ENCODE results near the gene RPUSD4. TPM values are rescaled to one million over a fixed set of nuclear protein-coding genes. Genes with fewer than 3 reads are reported as not detected.

Gene RPUSD4
- total RNA-seq, 1 experiment from 2014 or later: 40.1 TPM

DNA sequence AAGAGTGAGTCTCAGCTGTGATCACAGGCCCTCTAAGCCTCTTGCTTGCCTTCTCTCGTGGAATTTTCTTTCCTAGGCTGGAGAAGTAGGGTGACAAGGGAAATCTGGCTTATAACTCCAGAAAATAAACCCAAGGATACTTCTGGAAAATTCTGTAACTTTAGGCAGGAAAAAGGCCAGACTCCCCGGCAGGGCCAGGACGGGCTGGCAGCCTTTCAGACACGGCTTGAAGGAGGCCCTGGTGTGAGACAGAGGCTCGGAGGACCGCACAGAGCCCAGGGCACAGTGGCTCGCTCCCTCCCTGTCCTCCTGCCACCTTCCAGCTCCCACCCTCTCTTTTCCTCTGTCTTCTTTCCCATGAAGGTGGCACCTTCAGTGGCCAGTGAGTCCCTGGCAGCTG, 19.1 kb downstream of the RPUSD4 start:
- Histone ChIP-seq H3K9ac (ENCODE audit: low read length) (no peak overlapping the region), H3K4me1 (ENCODE audit: control insufficient read depth in 1 of 2, insufficient read depth in 2 of 2, low read length in 2 of 2) (no peaks in the 10 kb centered on the region), H3K9me2 (ENCODE audit: insufficient read depth) (no peaks in the 10 kb centered on the region), H3K4me3 (replicated peaks in 1 of 2; ENCODE audit: low read depth in 1 of 2, low read length in 2 of 2) (no peak overlapping the region), H3K9me3 (ENCODE audit: control insufficient read depth in 1 of 2, insufficient read depth in 1 of 2, low read depth in 1 of 2, low read length in 2 of 2) (peaks cover 0 to 3% of the 10 kb centered on the region in 2 experiments; a peak in 1 of 4 replicates), H4K20me1 (ENCODE audit: insufficient read depth) (no peaks in the 10 kb centered on the region), H3K79me2 (ENCODE audit: insufficient read depth, low read length) (peaks cover 3% of the 10 kb centered on the region; the same call in 1 of the 2 replicates), H3K36me3 (ENCODE audit: control insufficient read depth in 1 of 2, insufficient read depth in 2 of 2, low read length in 2 of 2) (peaks cover 0 to 18% of the 10 kb centered on the region in 2 experiments; a peak in 2 of 4 replicates), H2AFZ (ENCODE audit: low read depth, low read length, poor library complexity, severe bottlenecking) (no peak overlapping the region), H3K4me2 (ENCODE audit: low read length) (no peak overlapping the region), H3K27ac (ENCODE audit: low read depth, low read length) (no peak overlapping the region), H3K27me3 (ENCODE audit: insufficient read depth, low read length) (no peaks in the 10 kb centered on the region)
- POLR2A ChIA-PET: no interaction called here
- TF ChIP-seq ZFX (IDR thresholded peaks at IDR 0.05): no peak
- TF ChIP-seq, protein P1, sequence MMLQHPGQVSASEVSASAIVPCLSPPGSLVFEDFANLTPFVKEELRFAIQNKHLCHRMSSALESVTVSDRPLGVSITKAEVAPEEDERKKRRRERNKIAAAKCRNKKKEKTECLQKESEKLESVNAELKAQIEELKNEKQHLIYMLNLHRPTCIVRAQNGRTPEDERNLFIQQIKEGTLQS (IDR thresholded peaks at IDR 0.05): no peak
- TF ChIP-seq FOSL1 (IDR thresholded peaks at IDR 0.05; ENCODE audit: low read depth): no peak
- TF ChIP-seq, protein P2, sequence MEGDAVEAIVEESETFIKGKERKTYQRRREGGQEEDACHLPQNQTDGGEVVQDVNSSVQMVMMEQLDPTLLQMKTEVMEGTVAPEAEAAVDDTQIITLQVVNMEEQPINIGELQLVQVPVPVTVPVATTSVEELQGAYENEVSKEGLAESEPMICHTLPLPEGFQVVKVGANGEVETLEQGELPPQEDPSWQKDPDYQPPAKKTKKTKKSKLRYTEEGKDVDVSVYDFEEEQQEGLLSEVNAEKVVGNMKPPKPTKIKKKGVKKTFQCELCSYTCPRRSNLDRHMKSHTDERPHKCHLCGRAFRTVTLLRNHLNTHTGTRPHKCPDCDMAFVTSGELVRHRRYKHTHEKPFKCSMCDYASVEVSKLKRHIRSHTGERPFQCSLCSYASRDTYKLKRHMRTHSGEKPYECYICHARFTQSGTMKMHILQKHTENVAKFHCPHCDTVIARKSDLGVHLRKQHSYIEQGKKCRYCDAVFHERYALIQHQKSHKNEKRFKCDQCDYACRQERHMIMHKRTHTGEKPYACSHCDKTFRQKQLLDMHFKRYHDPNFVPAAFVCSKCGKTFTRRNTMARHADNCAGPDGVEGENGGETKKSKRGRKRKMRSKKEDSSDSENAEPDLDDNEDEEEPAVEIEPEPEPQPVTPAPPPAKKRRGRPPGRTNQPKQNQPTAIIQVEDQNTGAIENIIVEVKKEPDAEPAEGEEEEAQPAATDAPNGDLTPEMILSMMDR (IDR thresholded peaks at IDR 0.05 in 2 of 3, conservative IDR thresholded peaks at IDR 0.05 in 1 of 3; ENCODE audit: borderline replicate concordance in 1 of 3, insufficient read depth in 1 of 3, low read depth in 2 of 3, low read length in 2 of 3): no peak
- no peak for TF ChIP-seq SP1 (IDR thresholded peaks at IDR 0.05; ENCODE audit: low read depth)
- TF ChIP-seq, protein P3, sequence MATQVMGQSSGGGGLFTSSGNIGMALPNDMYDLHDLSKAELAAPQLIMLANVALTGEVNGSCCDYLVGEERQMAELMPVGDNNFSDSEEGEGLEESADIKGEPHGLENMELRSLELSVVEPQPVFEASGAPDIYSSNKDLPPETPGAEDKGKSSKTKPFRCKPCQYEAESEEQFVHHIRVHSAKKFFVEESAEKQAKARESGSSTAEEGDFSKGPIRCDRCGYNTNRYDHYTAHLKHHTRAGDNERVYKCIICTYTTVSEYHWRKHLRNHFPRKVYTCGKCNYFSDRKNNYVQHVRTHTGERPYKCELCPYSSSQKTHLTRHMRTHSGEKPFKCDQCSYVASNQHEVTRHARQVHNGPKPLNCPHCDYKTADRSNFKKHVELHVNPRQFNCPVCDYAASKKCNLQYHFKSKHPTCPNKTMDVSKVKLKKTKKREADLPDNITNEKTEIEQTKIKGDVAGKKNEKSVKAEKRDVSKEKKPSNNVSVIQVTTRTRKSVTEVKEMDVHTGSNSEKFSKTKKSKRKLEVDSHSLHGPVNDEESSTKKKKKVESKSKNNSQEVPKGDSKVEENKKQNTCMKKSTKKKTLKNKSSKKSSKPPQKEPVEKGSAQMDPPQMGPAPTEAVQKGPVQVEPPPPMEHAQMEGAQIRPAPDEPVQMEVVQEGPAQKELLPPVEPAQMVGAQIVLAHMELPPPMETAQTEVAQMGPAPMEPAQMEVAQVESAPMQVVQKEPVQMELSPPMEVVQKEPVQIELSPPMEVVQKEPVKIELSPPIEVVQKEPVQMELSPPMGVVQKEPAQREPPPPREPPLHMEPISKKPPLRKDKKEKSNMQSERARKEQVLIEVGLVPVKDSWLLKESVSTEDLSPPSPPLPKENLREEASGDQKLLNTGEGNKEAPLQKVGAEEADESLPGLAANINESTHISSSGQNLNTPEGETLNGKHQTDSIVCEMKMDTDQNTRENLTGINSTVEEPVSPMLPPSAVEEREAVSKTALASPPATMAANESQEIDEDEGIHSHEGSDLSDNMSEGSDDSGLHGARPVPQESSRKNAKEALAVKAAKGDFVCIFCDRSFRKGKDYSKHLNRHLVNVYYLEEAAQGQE (IDR thresholded peaks at IDR 0.05; ENCODE audit: low read depth): no peak
- no peak for TF ChIP-seq EGR1 (IDR thresholded peaks at IDR 0.05; ENCODE audit: low read depth)
- TF ChIP-seq EZH2 (IDR thresholded peaks at IDR 0.05): no peak
- TF ChIP-seq YY1 (IDR thresholded peaks at IDR 0.05; ENCODE audit: extremely low read depth, insufficient replicate concordance, low read depth, low read length): no peak
- no peak for TF ChIP-seq JUND (IDR thresholded peaks at IDR 0.05)
- TF ChIP-seq POLR2AphosphoS5 (IDR thresholded peaks at IDR 0.05; ENCODE audit: low read depth, low read length): no peak
- BruUV-seq (replicated peaks): no TSS peak
- ATAC-seq (no peak), DNase-seq (ENCODE audit: low read depth, low spot score) (no peak)
- CTCF ChIA-PET: interaction anchor here (2.3 kb wide), 1 partner anchor 269 kb away, joined by 8 read pairs; no protein-coding TSS in a partner anchor
- RAD21 ChIA-PET (ENCODE audit: low non-redundant PET in 1 of 2, low total read pairs in 2 of 2, uncharacterized antibody in 2 of 2, unreplicated experiment in 2 of 2): no interaction called here
- intact Hi-C loops (cut with micrococcal nuclease): no loop called here

All from HCT116 (cell line).